DMS153 treated with DMSO at 0.1 percent for 48 hours (cell line): ENCODE results near the gene JOSD1.
"Not testable (repeated sequence)": the region's sequence is repeated elsewhere in the genome, so short reads cannot be mapped to it uniquely, and the experiment has no call there.

Experiments
- DNase-seq: peaks from one replicate; lab custom pipeline; 2025; ENCODE audit not compliant: unreplicated experiment; lab: John Stamatoyannopoulos, UW

Gene JOSD1

GRCh38 chr22:38694049-38694448 is 6.7 kb downstream of the JOSD1 start:
- DNase-seq: no peak

- no peak for DNase-seq
These were observed 11.1 kb downstream of the JOSD1 start for GRCh38 chr22:38689651-38690050.

GRCh38 chr22:38685761-38686160 is 15.0 kb downstream of the JOSD1 start:
- no peak for DNase-seq

- no peak for DNase-seq
These were observed 15.8 kb downstream of the JOSD1 start for GRCh38 chr22:38684895-38685294.

- peak; percentile 61 for DNase-seq
These were observed 19.0 kb downstream of the JOSD1 start, which contains the start of gene TOMM22 for GRCh38 chr22:38681582-38682335. Gene TOMM22, plus strand, starts transcription at chr22:38681957. Its CDS starts 22 bp downstream, at chr22:38681979.

- DNase-seq: no peak
These were observed 24.9 kb downstream of the JOSD1 start for GRCh38 chr22:38675833-38676232.

- no peak for DNase-seq
These were observed 25.9 kb downstream of the JOSD1 start for GRCh38 chr22:38674888-38675287.

GRCh38 chr22:38657045-38657909 is 43.5 kb downstream of the JOSD1 start:
- peak; percentile 20 for DNase-seq

GRCh38 chr22:38656256-38657044 is 44.3 kb downstream of the JOSD1 start, which contains the start of the genes CBY1 and FAM227A:
Gene CBY1, plus strand, starts transcription at chr22:38656638. Its CDS starts 11,417 bp downstream, at chr22:38668055.
Gene FAM227A, minus strand, starts transcription at chr22:38656392. Its CDS starts 6,224 bp downstream, at chr22:38650168.
- DNase-seq: peak; percentile 75

GRCh38 chr22:38655519-38656255 is 45.1 kb downstream of the JOSD1 start:
- peak; percentile 30 for DNase-seq

- DNase-seq: no peak
These were observed 47.0 kb downstream of the JOSD1 start for GRCh38 chr22:38653741-38654140.

- DNase-seq: no peak
These were observed 47.9 kb downstream of the JOSD1 start for GRCh38 chr22:38652859-38653258.

- DNase-seq: peak; percentile 21
These were observed 50.8 kb downstream of the JOSD1 start for GRCh38 chr22:38649841-38650522.

GRCh38 chr22:38645430-38645829 is 55.3 kb downstream of the JOSD1 start:
- no peak for DNase-seq

GRCh38 chr22:38644245-38644644 is 56.5 kb downstream of the JOSD1 start:
- DNase-seq: not testable (repeated sequence)

- DNase-seq: no peak
These were observed 59.2 kb downstream of the JOSD1 start for GRCh38 chr22:38641476-38642040.

- DNase-seq: no peak
These were observed 62.0 kb downstream of the JOSD1 start for GRCh38 chr22:38638728-38639127.

- no peak for DNase-seq
These were observed 62.5 kb downstream of the JOSD1 start for GRCh38 chr22:38638216-38638615.
